ENCODE results near the gene LRP1-AS.

Gene LRP1-AS

GRCh38 chr12:57158186-57158585 is 10.8 kb upstream of the LRP1-AS start:
- Mint-ChIP-seq H3K27me3 (peaks cover 16% of the 10 kb centered on the region), H3K9me3 (no peaks in the 10 kb centered on the region), H3K4me3 (no peak overlapping the region), H3K27ac (no peak overlapping the region), H3K36me3 (no peaks in the 10 kb centered on the region), H3K4me1 (peaks cover 16% of the 10 kb centered on the region)
- no peak for ATAC-seq

- H3K27me3 Mint-ChIP-seq: peaks cover 16% of the 10 kb centered on the region
- peaks cover 16% of the 10 kb centered on the region for H3K4me1 Mint-ChIP-seq
- H3K4me3 Mint-ChIP-seq: no peak overlapping the region
- H3K36me3 Mint-ChIP-seq: no peaks in the 10 kb centered on the region
- peak; percentile 31 for ATAC-seq
- H3K9me3 Mint-ChIP-seq: no peaks in the 10 kb centered on the region
- no peak overlapping the region for H3K27ac Mint-ChIP-seq
Measured at GRCh38 chr12:57157588-57158173, 10.3 kb upstream of the LRP1-AS start.

GRCh38 chr12:57156701-57157403 is 9.4 kb upstream of the LRP1-AS start:
- peaks cover 16% of the 10 kb centered on the region for H3K27me3 Mint-ChIP-seq
- peaks cover 16% of the 10 kb centered on the region for H3K4me1 Mint-ChIP-seq
- H3K36me3 Mint-ChIP-seq: no peaks in the 10 kb centered on the region
- no peak overlapping the region for H3K4me3 Mint-ChIP-seq
- H3K27ac Mint-ChIP-seq: no peak overlapping the region
- ATAC-seq: no peak
- H3K9me3 Mint-ChIP-seq: no peaks in the 10 kb centered on the region

- ATAC-seq: peak; percentile 58
- no peak overlapping the region for H3K27ac Mint-ChIP-seq
- H3K4me3 Mint-ChIP-seq: no peak overlapping the region
- H3K9me3 Mint-ChIP-seq: no peaks in the 10 kb centered on the region
- peaks cover 16% of the 10 kb centered on the region for H3K27me3 Mint-ChIP-seq
- no peaks in the 10 kb centered on the region for H3K36me3 Mint-ChIP-seq
- peaks cover 16% of the 10 kb centered on the region for H3K4me1 Mint-ChIP-seq
Measured at GRCh38 chr12:57154804-57155434, 7.5 kb upstream of the LRP1-AS start.

- no peaks in the 10 kb centered on the region for H3K9me3 Mint-ChIP-seq
- peaks cover 16% of the 10 kb centered on the region for H3K4me1 Mint-ChIP-seq
- H3K36me3 Mint-ChIP-seq: no peaks in the 10 kb centered on the region
- H3K27ac Mint-ChIP-seq: no peak overlapping the region
- H3K4me3 Mint-ChIP-seq: no peak overlapping the region
- no peak for ATAC-seq
- H3K27me3 Mint-ChIP-seq: peaks cover 16% of the 10 kb centered on the region
Measured at GRCh38 chr12:57154076-57154475, 6.7 kb upstream of the LRP1-AS start.

GRCh38 chr12:57153415-57153997 is 6.1 kb upstream of the LRP1-AS start:
- H3K27ac Mint-ChIP-seq: no peak overlapping the region
- no peaks in the 10 kb centered on the region for H3K9me3 Mint-ChIP-seq
- no peak for ATAC-seq
- no peaks in the 10 kb centered on the region for H3K36me3 Mint-ChIP-seq
- H3K4me3 Mint-ChIP-seq: no peak overlapping the region
- peaks cover 16% of the 10 kb centered on the region for H3K4me1 Mint-ChIP-seq
- peaks cover 16% of the 10 kb centered on the region for H3K27me3 Mint-ChIP-seq

GRCh38 chr12:57152639-57153038 is 5.2 kb upstream of the LRP1-AS start:
- Mint-ChIP-seq H3K4me3 (no peak overlapping the region), H3K9me3 (no peaks in the 10 kb centered on the region), H3K27ac (no peak overlapping the region), H3K4me1 (peaks cover 10% of the 10 kb centered on the region), H3K36me3 (no peaks in the 10 kb centered on the region), H3K27me3 (peaks cover 13% of the 10 kb centered on the region)
- no peak for ATAC-seq

- ATAC-seq: no peak
- Mint-ChIP-seq H3K9me3 (no peaks in the 10 kb centered on the region), H3K36me3 (no peaks in the 10 kb centered on the region), H3K27me3 (peaks cover 7% of the 10 kb centered on the region), H3K4me1 (peaks cover 6% of the 10 kb centered on the region), H3K27ac (no peak overlapping the region), H3K4me3 (no peak overlapping the region)
Measured at GRCh38 chr12:57151741-57152630, 4.6 kb upstream of the LRP1-AS start.

GRCh38 chr12:57150400-57151000 is 3.1 kb upstream of the LRP1-AS start:
- H3K9me3 Mint-ChIP-seq: no peaks in the 10 kb centered on the region
- no peaks in the 10 kb centered on the region for H3K36me3 Mint-ChIP-seq
- H3K27ac Mint-ChIP-seq: no peak overlapping the region
- H3K4me3 Mint-ChIP-seq: no peak overlapping the region
- no peak for ATAC-seq
- no peaks in the 10 kb centered on the region for H3K27me3 Mint-ChIP-seq
- H3K4me1 Mint-ChIP-seq: peaks cover 11% of the 10 kb centered on the region

GRCh38 chr12:57149245-57149900 is 2.0 kb upstream of the LRP1-AS start:
- Mint-ChIP-seq H3K4me3 (no peak overlapping the region), H3K27me3 (no peaks in the 10 kb centered on the region), H3K4me1 (peaks cover 6% of the 10 kb centered on the region), H3K9me3 (no peaks in the 10 kb centered on the region), H3K36me3 (no peaks in the 10 kb centered on the region), H3K27ac (no peak overlapping the region)
- ATAC-seq: no peak

- Mint-ChIP-seq H3K27me3 (no peaks in the 10 kb centered on the region), H3K9me3 (no peaks in the 10 kb centered on the region), H3K27ac (no peak overlapping the region), H3K4me1 (peaks cover 6% of the 10 kb centered on the region), H3K4me3 (no peak overlapping the region), H3K36me3 (no peaks in the 10 kb centered on the region)
- ATAC-seq: no peak
Measured at GRCh38 chr12:57148469-57149244, 1.2 kb upstream of the LRP1-AS start.

GRCh38 chr12:57146092-57146491 is 1.3 kb downstream of the LRP1-AS start:
- ATAC-seq: no peak
- peaks cover 6% of the 10 kb centered on the region for H3K4me1 Mint-ChIP-seq
- no peak overlapping the region for H3K27ac Mint-ChIP-seq
- no peaks in the 10 kb centered on the region for H3K9me3 Mint-ChIP-seq
- no peaks in the 10 kb centered on the region for H3K27me3 Mint-ChIP-seq
- no peak overlapping the region for H3K4me3 Mint-ChIP-seq
- no peaks in the 10 kb centered on the region for H3K36me3 Mint-ChIP-seq

- ATAC-seq: no peak
- Mint-ChIP-seq H3K4me3 (no peak overlapping the region), H3K4me1 (peaks cover 6% of the 10 kb centered on the region), H3K36me3 (no peaks in the 10 kb centered on the region), H3K27ac (no peak overlapping the region), H3K9me3 (no peaks in the 10 kb centered on the region), H3K27me3 (no peaks in the 10 kb centered on the region)
Measured at GRCh38 chr12:57145460-57146059, 1.9 kb downstream of the LRP1-AS start.

Data from stimulated activated memory B cell treated with anti-CD40 and anti-IgM and Interleukin-4, amounts not matched to agents 10 μg/mL and 1 μg/mL and 100 μg/mL, for 72 hours (primary cell).